GM23248 (cell line): ENCODE results near the gene PNLIPRP3. TPM values are rescaled to one million over a fixed set of nuclear protein-coding genes. Genes with fewer than 3 reads are reported as not detected.
"Not testable (repeated sequence)": the region's sequence is repeated elsewhere in the genome, so short reads cannot be mapped to it uniquely, and the experiment has no call there.

ENCODE experiments used
- DNase-seq: peaks from one replicate; pipeline ENCODE4 v3.0.0-alpha.2; 2015
- H2AFZ ChIP-seq: fragments of 200-600 bp; sonication (generic); 2 replicates; pipeline ENCODE4 v1.6.1; 2016; ENCODE audit warnings: antibody characterized with exemption
- H3F3A ChIP-seq: fragments of 200-600 bp; sonication (generic); 2 replicates; pipeline ENCODE4 v1.6.1; 2016; ENCODE audit warnings: mild to moderate bottlenecking, antibody characterized with exemption, mixed run types; ENCODE audit not compliant: insufficient read depth
- H3K27ac ChIP-seq: fragments of 200-600 bp; sonication (generic); 2 replicates; pipeline ENCODE4 v1.5.1; 2016; ENCODE audit warnings: mild to moderate bottlenecking
- H3K27me3 ChIP-seq: fragments of 200-600 bp; sonication (generic); replicated peaks from 2 replicates; pipeline ENCODE4 v1.6.1; 2016; ENCODE audit warnings: mild to moderate bottlenecking; ENCODE audit not compliant: insufficient read depth
- H3K36me3 ChIP-seq: fragments of 200-600 bp; sonication (generic); 2 replicates; pipeline ENCODE4 v1.6.1; 2016; ENCODE audit warnings: low read depth, mild to moderate bottlenecking
- H3K4me1 ChIP-seq: fragments of 200-600 bp; sonication (generic); 2 replicates; pipeline ENCODE4 v1.6.1; 2016; ENCODE audit warnings: mild to moderate bottlenecking; ENCODE audit not compliant: insufficient read depth
- H3K4me2 ChIP-seq: fragments of 200-600 bp; sonication (generic); one replicate; pipeline ENCODE4 v1.6.1; 2016; ENCODE audit warnings: mild to moderate bottlenecking; ENCODE audit not compliant: unreplicated experiment
- H3K4me3 ChIP-seq: fragments of 200-600 bp; sonication (generic); 2 replicates; pipeline ENCODE4 v1.5.1; 2016; ENCODE audit warnings: mild to moderate bottlenecking
- H3K79me2 ChIP-seq: fragments of 200-600 bp; sonication (generic); 2 replicates; pipeline ENCODE4 v1.6.1; 2016; ENCODE audit warnings: mild to moderate bottlenecking; ENCODE audit not compliant: insufficient read depth
- H3K9ac ChIP-seq: fragments of 200-600 bp; sonication (generic); 2 replicates; pipeline ENCODE4 v1.6.1; 2016; ENCODE audit warnings: mild to moderate bottlenecking
- H3K9me2 ChIP-seq: fragments of 200-600 bp; sonication (generic); 2 replicates; pipeline ENCODE4 v1.6.1; 2016; ENCODE audit warnings: mixed run types, mild to moderate bottlenecking, moderate library complexity; ENCODE audit not compliant: insufficient read depth
- H3K9me3 ChIP-seq: fragments of 200-600 bp; sonication (generic); one replicate; pipeline ENCODE4 v1.6.1; 2017; ENCODE audit warnings: low read depth
- H4K20me1 ChIP-seq: fragments of 200-600 bp; sonication (generic); 2 replicates; pipeline ENCODE4 v1.6.0; 2016; ENCODE audit not compliant: insufficient read depth
- EZH2 ChIP-seq: fragments of 200-600 bp; sonication (generic); IDR thresholded peaks from 2 replicates; pipeline ENCODE4 v1.6.1; 2018; ENCODE audit warnings: antibody characterized with exemption, mild to moderate bottlenecking; ENCODE audit not compliant: insufficient read depth, poor library complexity, severe bottlenecking
- EZH2phosphoT487 ChIP-seq: fragments of 200-600 bp; sonication (generic); IDR thresholded peaks from 2 replicates; pipeline ENCODE4 v1.6.1; 2018; ENCODE audit warnings: antibody characterized with exemption, moderate library complexity, mild to moderate bottlenecking, low read depth; ENCODE audit not compliant: insufficient read depth
- WGBS, 2 experiments: methylation state at CpG; one replicate each; pipeline ENCODE4 v1.1.6; 2015 to 2017; ENCODE audit warnings: low lambda C conversion rate in 2 of 2, low coverage in 1 of 2; ENCODE audit errors: missing lambda C conversion rate in 2 of 2; 5-methylcytosine and 5-hydroxymethylcytosine counted together
- in situ Hi-C: fragments of 300-500 bp; cut with MboI; formaldehyde crosslinking; loops from 2 replicates; pipeline ENCODE4 v1.15.0; 2020
- polyA plus RNA-seq: library from polyadenylated mRNA; unstranded; fragments of >200 nt; fragmentation: Nextera tagmentation; extraction: Ambion mirVana; gene quantifications from 2 replicates; pipeline ENCODE4 v1.2.1, GENCODE V29; 2016
- total RNA-seq: library from RNA; depleted of rRNA; stranded (reverse); fragments of >200 nt; shearing (Covaris generic); gene quantifications from 2 replicates; pipeline ENCODE4 v1.2.3, GENCODE V29; 2014; rRNA removed

PNLIPRP3 gene
- not detected in 2 replicates for total RNA-seq
- not detected in 2 replicates for polyA plus RNA-seq

- H2AFZ ChIP-seq: no peak within 1 kb of the TSS
- no peaks in the 10 kb centered on the region for H3K4me1 ChIP-seq
- 0 out of 2 replicates have a peak, but pooled peaks cover 2% of the 10 kb centered on the region for H3K27me3 ChIP-seq
- no peaks in the 10 kb centered on the region for H3K36me3 ChIP-seq
- H3K4me3 ChIP-seq: no peak within 1 kb of the TSS
- H3K9ac ChIP-seq: no peak within 1 kb of the TSS
- no peaks in the 10 kb centered on the region for H3K79me2 ChIP-seq
- DNase-seq: no peak
- no peak for TF ChIP-seq EZH2
- no peak for TF ChIP-seq EZH2phosphoT487
- H3K27ac ChIP-seq: no peak within 1 kb of the TSS
- H3K9me2 ChIP-seq: no peaks in the 10 kb centered on the region
- H3F3A ChIP-seq: no peaks in the 10 kb centered on the region
- no peaks in the 10 kb centered on the region for H4K20me1 ChIP-seq
- in situ Hi-C loops: no loop called here
- no peaks in the 10 kb centered on the region for H3K9me3 ChIP-seq
- 48 to 59% methylated on average over 2 of the region's 2 CpGs for WGBS, 2 experiments
- H3K4me2 ChIP-seq: no peak within 1 kb of the TSS
Observed at GRCh38 chr10:116427671-116428070, at the start of gene PNLIPRP3. PNLIPRP3 (plus strand) TSS chr10:116427847; CDS start chr10:116428013, 166 bp downstream.

- Histone ChIP-seq H3K79me2 (no peaks in the 10 kb centered on the region), H2AFZ (no peak overlapping the region), H3K9me3 (no peaks in the 10 kb centered on the region), H3K27me3 (no peaks in the 10 kb centered on the region), H3K4me1 (no peaks in the 10 kb centered on the region), H3F3A (no peaks in the 10 kb centered on the region), H3K27ac (no peak overlapping the region), H3K4me2 (no peak overlapping the region), H3K4me3 (no peak overlapping the region), H3K36me3 (no peaks in the 10 kb centered on the region), H3K9me2 (no peaks in the 10 kb centered on the region), H3K9ac (no peak overlapping the region), H4K20me1 (no peaks in the 10 kb centered on the region)
- WGBS, 2 experiments: 85 to 86% methylated on average over 5 of the region's 5 CpGs
- in situ Hi-C loops: no loop called here
- TF ChIP-seq EZH2phosphoT487 (no peak), EZH2 (no peak)
- no peak for DNase-seq
Observed at GRCh38 chr10:116382290-116382689, 45.4 kb upstream of the PNLIPRP3 start.

DNA sequence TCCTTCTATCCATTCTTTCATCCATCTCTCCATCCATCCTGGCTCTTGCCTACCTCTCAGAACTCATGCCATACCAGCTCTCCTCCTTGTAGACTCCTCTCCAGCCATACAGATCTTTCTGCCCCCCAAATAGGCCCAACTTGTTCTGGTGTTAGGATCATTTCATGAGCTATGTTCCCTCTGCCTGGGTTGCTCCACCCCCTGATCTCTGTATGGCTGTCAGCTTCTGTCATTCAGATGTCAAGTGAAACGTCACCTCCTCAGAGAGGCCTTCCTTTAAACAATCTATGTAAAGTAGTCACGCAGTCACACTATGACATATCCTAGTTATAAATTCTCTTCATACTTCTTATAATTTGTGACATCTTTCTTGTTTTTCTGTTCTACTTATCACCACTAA lies 42.3 kb upstream of the PNLIPRP3 start:
- H3K4me1 ChIP-seq: no peaks in the 10 kb centered on the region
- H3K9me3 ChIP-seq: no peaks in the 10 kb centered on the region
- no peaks in the 10 kb centered on the region for H4K20me1 ChIP-seq
- no peak overlapping the region for H3K4me3 ChIP-seq
- H3K4me2 ChIP-seq: no peak overlapping the region
- no peaks in the 10 kb centered on the region for H3F3A ChIP-seq
- H3K9me2 ChIP-seq: no peaks in the 10 kb centered on the region
- in situ Hi-C loops: no loop called here
- TF ChIP-seq EZH2phosphoT487 (no peak), EZH2 (no peak)
- H3K9ac ChIP-seq: no peak overlapping the region
- no peak for DNase-seq
- 0 out of 2 replicates have a peak, but pooled peaks cover 3% of the 10 kb centered on the region for H3K27me3 ChIP-seq
- WGBS, 2 experiments: 73 to 78% methylated on average over 2 of the region's 2 CpGs
- no peak overlapping the region for H2AFZ ChIP-seq
- no peaks in the 10 kb centered on the region for H3K36me3 ChIP-seq
- no peak overlapping the region for H3K27ac ChIP-seq
- no peaks in the 10 kb centered on the region for H3K79me2 ChIP-seq

DNA sequence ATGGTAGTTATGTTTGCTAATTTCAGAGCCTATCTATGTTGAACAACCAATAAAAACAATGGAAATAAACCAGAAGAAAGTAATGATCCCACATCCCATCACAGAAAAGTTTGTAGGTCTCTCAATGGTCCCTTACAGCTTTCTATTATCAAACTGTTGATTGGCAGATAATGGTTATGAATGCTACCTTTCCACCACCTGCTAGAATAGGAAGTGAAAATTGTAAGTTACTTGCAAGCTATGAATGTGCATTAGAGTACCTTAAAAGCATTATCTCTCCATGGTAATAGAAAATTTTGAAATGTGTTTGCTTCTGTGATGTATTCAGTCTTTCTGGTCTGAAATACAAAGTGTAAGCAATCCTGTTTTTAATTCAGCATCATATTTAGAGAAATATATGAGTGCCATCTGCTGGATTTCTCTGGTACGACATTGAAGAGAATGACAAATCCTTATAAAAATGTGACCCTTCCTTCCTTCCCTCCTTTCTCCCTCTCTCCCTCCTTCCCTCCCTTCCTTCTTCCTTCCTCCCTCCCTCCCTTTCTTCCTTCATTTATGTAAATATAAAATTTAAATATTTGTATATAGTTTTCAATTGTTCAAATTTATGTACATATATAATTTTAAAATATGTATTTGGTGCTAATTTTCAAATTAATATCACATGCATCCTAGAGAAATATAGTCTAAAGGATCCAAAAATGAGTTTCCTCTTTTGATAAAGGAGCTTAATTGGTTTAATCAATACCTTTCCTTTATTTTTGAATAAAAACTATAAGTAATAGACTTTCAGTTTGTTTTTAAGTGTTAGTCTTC lies 41.4 kb upstream of the PNLIPRP3 start:
- no peak overlapping the region for H3K4me2 ChIP-seq
- peak; percentile 52 for DNase-seq
- in situ Hi-C loops: no loop called here

GRCh38 chr10:116393246-116393831 lies 34.3 kb upstream of the PNLIPRP3 start:
- in situ Hi-C loops, H3K27me3 ChIP-seq, H3K36me3 ChIP-seq, H3K79me2 ChIP-seq, H3F3A ChIP-seq, H4K20me1 ChIP-seq, DNase-seq, H3K9ac ChIP-seq, H3K4me3 ChIP-seq, H3K4me1 ChIP-seq, H3K27ac ChIP-seq, H2AFZ ChIP-seq, H3K4me2 ChIP-seq, H3K9me2 ChIP-seq, H3K9me3 ChIP-seq: not testable (repeated sequence)
- WGBS, 2 experiments: 85 to 89% methylated on average over 19 to 40 of the region's 43 CpGs

More for the DNA sequence above, 41.4 kb upstream of the PNLIPRP3 start:
- Histone ChIP-seq H3F3A (no peaks in the 10 kb centered on the region), H3K4me1 (no peaks in the 10 kb centered on the region), H3K79me2 (no peaks in the 10 kb centered on the region), H3K36me3 (no peaks in the 10 kb centered on the region), H3K27me3 (peaks cover 5% of the 10 kb centered on the region; the same call in 1 of the 2 replicates), H3K9ac (no peak overlapping the region), H3K4me3 (no peak overlapping the region), H3K9me2 (no peaks in the 10 kb centered on the region), H2AFZ (no peak overlapping the region), H3K27ac (no peak overlapping the region), H4K20me1 (no peaks in the 10 kb centered on the region), H3K9me3 (no peaks in the 10 kb centered on the region)
- 0% methylated on average over 1 of the region's 1 CpG for WGBS, 2 experiments
- no peak for TF ChIP-seq EZH2phosphoT487
- no peak for TF ChIP-seq EZH2
